Activated CD4-positive, alpha-beta T cell treated with anti-CD3 and anti-CD28 coated beads, Interleukin-2, amount 10 ng/mL, durations not matched to agents 24 days and 14 days (primary cell): ENCODE data around the gene GBE1. TPM values are rescaled to one million over a fixed set of nuclear protein-coding genes. Genes with fewer than 3 reads are reported as not detected.
A peak's percentile ranks its signal among the peaks of the same experiment; 100 is the strongest.
"Not testable (repeated sequence)": the region's sequence is repeated elsewhere in the genome, so short reads cannot be mapped to it uniquely, and the experiment has no call there.

Source experiments
- DNase-seq: peaks from one replicate; pipeline ENCODE4 v3.0.0; 2022
- H3K27ac Mint-ChIP-seq: one replicate; pipeline ENCODE4 v1.8.0; 2022; ENCODE audit warnings: mild to moderate bottlenecking, mixed read lengths
- H3K27me3 Mint-ChIP-seq: one replicate; pipeline ENCODE4 v1.8.0; 2022; ENCODE audit warnings: mixed read lengths
- H3K36me3 Mint-ChIP-seq: one replicate; pipeline ENCODE4 v1.8.0; 2022; ENCODE audit warnings: low read depth, mild to moderate bottlenecking, mixed read lengths
- H3K4me1 Mint-ChIP-seq: one replicate; pipeline ENCODE4 v1.8.0; 2021; ENCODE audit warnings: mixed read lengths
- H3K4me3 Mint-ChIP-seq: one replicate; pipeline ENCODE4 v1.8.0; 2022; ENCODE audit warnings: mild to moderate bottlenecking, moderate library complexity, mixed read lengths
- H3K9me3 Mint-ChIP-seq: one replicate; pipeline ENCODE4 v1.8.0; 2021; ENCODE audit warnings: mixed read lengths
- intact Hi-C: fragments of 100-400 bp; cut with micrococcal nuclease; formaldehyde crosslinking; loops from one replicate; pipeline ENCODE4 v1.15.1; 2023
- total RNA-seq: library from RNA; stranded (reverse); gene quantifications from 2 replicates; pipeline ENCODE4 v1.2.3, GENCODE V29; 2022

The GBE1 gene
- total RNA-seq = 39.1 and 40.8 TPM in 2 replicates

DNA sequence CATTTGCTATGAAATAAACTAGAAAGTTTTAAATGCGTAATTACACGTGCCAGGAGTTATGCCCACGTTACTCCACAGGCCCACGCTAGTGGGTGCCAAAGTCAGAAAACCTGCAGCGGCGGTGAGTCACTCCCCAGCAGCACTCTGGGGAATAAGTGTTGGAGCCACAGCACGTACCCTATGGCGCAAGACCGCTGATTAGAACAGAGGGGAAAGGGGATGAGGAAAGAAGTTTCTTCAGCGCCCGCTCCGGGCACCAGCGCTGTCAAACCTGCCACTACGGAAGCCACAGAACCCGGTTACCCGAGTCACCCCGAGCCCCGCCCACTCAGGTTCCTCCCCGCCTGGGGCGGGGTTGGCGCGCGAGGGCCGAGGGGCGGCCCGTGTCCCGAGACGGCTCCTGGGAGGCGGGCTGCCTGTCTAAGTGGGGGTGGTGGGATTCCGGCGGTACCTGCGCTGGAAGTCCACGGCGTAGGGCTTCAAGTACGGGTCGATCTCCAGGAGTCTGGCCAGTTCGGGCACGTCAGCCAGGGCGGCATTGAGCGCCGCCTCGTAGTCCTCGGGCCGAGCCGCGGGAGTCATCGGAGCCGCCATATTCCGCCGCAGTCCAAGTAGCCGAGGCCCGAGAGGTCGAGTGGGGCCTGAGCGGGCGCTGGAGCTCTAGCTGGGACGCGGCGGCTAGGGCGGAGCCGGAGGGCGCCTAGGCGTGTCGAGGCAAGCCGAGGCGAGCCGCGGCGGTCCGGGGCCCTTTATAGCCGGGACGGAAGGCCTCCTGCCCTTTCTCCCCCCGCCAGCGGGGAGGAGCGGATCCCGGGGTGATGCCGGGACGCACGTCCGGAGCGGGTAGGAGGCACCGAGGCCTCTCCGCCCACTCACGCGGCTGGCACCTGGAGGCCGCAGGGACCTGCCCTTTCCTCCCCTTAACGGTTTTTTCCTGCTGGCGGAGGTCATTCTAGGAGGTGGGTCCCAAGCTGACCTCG, at the start of gene GBE1:
GBE1 (minus strand) TSS at position 722 of the 980 bp plus-strand sequence; CDS start at position 594, 128 bp downstream.
- Mint-ChIP-seq H3K27ac (peak within 1 kb of the TSS; percentile 97), H3K9me3 (peaks cover 13% of the 10 kb centered on the region), H3K27me3 (no peaks in the 10 kb centered on the region), H3K36me3 (peaks cover 40% of the 10 kb centered on the region), H3K4me3 (peak within 1 kb of the TSS; percentile 94), H3K4me1 (peaks cover 32% of the 10 kb centered on the region)
- peak; percentile 98 for DNase-seq
- intact Hi-C loops = no loop called here

DNA sequence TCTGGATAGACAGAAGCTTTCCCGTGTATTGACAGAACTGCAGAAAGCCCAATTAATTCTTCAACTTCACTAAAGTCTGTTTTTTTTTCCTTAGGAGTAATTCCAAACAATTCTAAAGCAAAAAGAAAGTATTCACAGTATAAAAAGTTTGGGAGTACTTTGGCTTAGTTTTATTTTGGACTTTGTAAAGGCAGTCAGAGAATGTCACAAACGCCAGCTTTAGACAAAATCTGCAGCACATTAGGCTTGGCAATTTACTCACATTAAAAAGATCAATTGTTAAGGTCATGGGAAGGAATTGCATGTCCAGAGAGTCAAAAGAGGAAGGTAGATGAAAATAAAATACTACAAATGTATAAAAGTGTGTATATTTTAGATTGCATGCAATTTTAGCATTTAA, 47.5 kb upstream of the GBE1 start:
- Mint-ChIP-seq H3K9me3 (peaks cover 5% of the 10 kb centered on the region), H3K4me3 (no peak overlapping the region), H3K27me3 (no peaks in the 10 kb centered on the region), H3K36me3 (no peaks in the 10 kb centered on the region), H3K27ac (no peak overlapping the region), H3K4me1 (no peaks in the 10 kb centered on the region)
- intact Hi-C loops = no loop called here
- DNase-seq = no peak

DNA sequence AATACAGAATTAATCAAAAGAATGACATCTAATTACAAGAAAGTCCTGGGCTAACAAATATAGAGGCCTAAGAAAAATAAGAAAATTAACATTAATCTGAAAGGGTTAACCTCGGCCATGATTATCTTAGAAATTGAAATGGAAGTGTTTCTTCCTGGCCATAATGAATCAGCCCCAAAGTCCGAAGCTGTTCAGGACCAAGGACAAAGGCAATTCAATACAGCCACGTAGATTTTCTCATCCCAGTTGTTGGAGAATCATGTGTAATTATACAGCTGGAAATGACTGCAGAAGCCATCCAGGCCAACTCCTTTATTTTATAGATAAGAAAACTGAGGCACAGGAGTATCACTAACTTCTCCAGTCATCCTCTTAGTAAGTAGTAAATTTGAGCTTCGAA, 38.0 kb upstream of the GBE1 start:
- Mint-ChIP-seq H3K27ac (no peak overlapping the region), H3K9me3 (no peaks in the 10 kb centered on the region), H3K4me1 (no peaks in the 10 kb centered on the region), H3K36me3 (no peaks in the 10 kb centered on the region), H3K27me3 (no peaks in the 10 kb centered on the region), H3K4me3 (no peak overlapping the region)
- intact Hi-C loops = no loop called here
- DNase-seq = no peak

DNA sequence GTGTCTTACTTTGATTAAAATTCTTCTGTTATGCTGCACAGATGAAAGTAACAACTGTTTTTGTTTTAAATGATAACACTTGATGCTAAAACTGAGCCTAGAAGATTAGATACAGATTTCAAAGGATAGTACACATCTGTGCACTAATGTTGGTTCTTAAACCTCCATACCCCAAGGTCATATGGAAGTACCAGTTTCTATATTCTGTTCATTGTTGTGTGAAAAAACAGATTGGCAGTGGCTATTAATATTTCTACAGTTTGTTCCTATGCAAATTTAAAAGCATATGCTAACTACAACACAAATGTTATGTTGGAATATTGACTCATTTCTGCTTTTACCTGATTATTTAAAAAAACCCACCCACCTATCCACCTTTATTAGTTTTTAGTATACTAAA, 32.0 kb upstream of the GBE1 start:
- peaks cover 3% of the 10 kb centered on the region for H3K27me3 Mint-ChIP-seq
- H3K36me3 Mint-ChIP-seq = no peaks in the 10 kb centered on the region
- DNase-seq = no peak
- H3K9me3 Mint-ChIP-seq = no peaks in the 10 kb centered on the region
- no peaks in the 10 kb centered on the region for H3K4me1 Mint-ChIP-seq
- H3K27ac Mint-ChIP-seq = no peak overlapping the region
- intact Hi-C loops = no loop called here
- H3K4me3 Mint-ChIP-seq = no peak overlapping the region

DNA sequence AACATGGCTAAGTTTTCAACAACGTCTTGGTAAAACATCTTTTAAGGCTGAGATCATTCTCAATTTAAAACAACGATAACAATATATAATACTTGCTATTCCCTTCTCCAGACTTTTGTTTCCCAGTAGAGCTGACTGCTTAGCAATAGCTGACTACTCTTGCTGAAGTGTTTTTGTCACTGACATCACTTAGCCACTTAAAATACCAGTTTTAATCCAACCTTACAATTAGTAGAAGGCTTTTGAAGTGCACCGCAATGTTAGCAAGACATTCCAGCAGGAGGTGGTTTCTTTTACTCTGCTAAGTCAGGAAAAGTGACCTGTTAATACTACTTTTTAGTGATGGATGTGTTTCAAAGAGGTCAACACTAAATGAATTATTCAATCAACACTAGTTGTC, 28.7 kb upstream of the GBE1 start:
- intact Hi-C loops = no loop called here
- no peaks in the 10 kb centered on the region for H3K4me1 Mint-ChIP-seq
- H3K4me3 Mint-ChIP-seq = no peak overlapping the region
- H3K27me3 Mint-ChIP-seq = peaks cover 3% of the 10 kb centered on the region
- H3K36me3 Mint-ChIP-seq = no peaks in the 10 kb centered on the region
- no peaks in the 10 kb centered on the region for H3K9me3 Mint-ChIP-seq
- no peak overlapping the region for H3K27ac Mint-ChIP-seq
- DNase-seq = no peak

DNA sequence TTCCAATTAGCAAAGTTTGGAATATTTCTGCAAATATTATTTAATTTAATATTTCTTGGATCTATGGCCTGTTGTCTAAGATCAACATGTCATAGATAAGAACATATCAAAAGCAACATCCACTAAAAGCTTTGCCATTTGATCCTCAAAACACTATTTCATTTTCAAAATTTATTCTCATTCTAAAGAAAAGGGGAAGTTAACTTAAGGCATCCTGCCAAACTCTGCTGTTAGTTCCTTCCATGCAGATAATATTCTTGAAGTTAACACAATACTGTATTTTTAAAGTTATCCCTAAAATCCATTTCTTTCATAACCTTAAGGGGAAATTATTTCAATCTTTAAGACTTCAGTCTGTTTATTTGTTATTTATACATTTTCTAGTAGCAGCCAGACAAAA, 28.2 kb upstream of the GBE1 start:
- no peaks in the 10 kb centered on the region for H3K36me3 Mint-ChIP-seq

DNA sequence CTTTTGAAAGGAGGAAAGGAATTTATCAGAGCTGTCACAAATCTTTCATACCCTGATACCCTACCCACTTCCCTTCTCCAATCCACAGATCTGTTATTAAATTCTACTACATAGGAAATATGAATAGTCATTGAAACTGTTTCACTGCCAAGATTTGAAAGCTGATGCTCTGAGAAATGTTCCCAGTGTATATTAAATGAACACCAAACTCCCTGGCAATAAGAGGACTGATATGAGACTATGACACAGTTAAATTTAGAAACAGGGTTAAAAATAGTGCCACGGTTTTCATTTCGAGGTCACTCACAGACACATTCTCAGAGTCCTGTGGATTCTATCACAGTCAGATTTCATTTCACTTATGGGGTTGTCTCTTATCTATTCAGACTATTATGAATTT, 27.2 kb upstream of the GBE1 start:
- peaks cover 3% of the 10 kb centered on the region for H3K27me3 Mint-ChIP-seq
- intact Hi-C loops = no loop called here
- no peak overlapping the region for H3K4me3 Mint-ChIP-seq
- no peaks in the 10 kb centered on the region for H3K4me1 Mint-ChIP-seq
- H3K36me3 Mint-ChIP-seq = no peaks in the 10 kb centered on the region
- no peak for DNase-seq
- no peaks in the 10 kb centered on the region for H3K9me3 Mint-ChIP-seq
- no peak overlapping the region for H3K27ac Mint-ChIP-seq

More for the DNA sequence above, 28.2 kb upstream of the GBE1 start:
- DNase-seq = no peak
- intact Hi-C loops = no loop called here
- Mint-ChIP-seq H3K9me3 (no peaks in the 10 kb centered on the region), H3K27ac (no peak overlapping the region), H3K27me3 (peaks cover 3% of the 10 kb centered on the region), H3K4me1 (no peaks in the 10 kb centered on the region), H3K4me3 (no peak overlapping the region)

DNA sequence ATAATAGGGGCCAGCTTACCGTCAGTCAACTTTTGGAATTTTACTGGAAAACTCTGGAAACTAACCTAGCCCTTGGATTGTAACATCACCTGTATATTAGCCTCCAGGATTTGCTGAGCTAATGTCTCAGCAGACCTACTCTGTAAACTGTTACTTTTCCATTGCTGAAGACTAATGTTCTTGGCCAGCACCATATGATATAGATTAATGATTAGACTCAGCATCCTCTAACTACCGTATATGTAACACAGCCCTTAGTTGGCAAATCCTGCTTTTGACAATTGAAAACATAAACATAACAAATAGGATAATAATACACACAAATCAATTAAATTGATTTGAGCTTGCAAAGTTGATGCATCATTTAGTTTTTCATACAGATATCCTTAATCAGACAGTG, 26.6 kb upstream of the GBE1 start:
- H3K9me3 Mint-ChIP-seq = no peaks in the 10 kb centered on the region
- no peaks in the 10 kb centered on the region for H3K36me3 Mint-ChIP-seq
- intact Hi-C loops = no loop called here
- no peak overlapping the region for H3K4me3 Mint-ChIP-seq
- H3K27ac Mint-ChIP-seq = no peak overlapping the region
- no peaks in the 10 kb centered on the region for H3K4me1 Mint-ChIP-seq
- DNase-seq = no peak
- H3K27me3 Mint-ChIP-seq = peaks cover 3% of the 10 kb centered on the region

DNA sequence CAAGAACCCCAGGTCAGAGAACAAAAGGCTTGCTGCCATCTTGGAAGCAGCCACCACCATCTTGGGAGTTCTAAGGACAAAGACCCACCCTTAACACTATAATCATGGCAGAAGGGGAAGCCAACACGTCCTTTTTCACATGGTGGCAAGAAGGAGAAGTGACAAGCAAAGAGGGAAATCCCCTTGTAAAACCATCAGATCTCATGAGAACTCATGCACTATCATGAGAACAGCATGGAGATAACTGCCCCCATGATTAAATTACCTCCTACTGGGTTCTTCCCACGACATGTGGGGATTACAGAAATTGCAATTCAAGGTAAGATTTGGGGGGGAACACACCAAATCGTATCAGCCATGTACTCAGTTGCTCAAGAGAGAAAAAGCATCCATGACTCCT, 21.1 kb upstream of the GBE1 start:
- no peak overlapping the region for H3K27ac Mint-ChIP-seq
- DNase-seq = no peak
- H3K4me1 Mint-ChIP-seq = no peaks in the 10 kb centered on the region
- intact Hi-C loops = no loop called here
- H3K9me3 Mint-ChIP-seq = peaks cover 11% of the 10 kb centered on the region
- H3K4me3 Mint-ChIP-seq = no peak overlapping the region
- H3K36me3 Mint-ChIP-seq = no peaks in the 10 kb centered on the region
- peaks cover 3% of the 10 kb centered on the region for H3K27me3 Mint-ChIP-seq

DNA sequence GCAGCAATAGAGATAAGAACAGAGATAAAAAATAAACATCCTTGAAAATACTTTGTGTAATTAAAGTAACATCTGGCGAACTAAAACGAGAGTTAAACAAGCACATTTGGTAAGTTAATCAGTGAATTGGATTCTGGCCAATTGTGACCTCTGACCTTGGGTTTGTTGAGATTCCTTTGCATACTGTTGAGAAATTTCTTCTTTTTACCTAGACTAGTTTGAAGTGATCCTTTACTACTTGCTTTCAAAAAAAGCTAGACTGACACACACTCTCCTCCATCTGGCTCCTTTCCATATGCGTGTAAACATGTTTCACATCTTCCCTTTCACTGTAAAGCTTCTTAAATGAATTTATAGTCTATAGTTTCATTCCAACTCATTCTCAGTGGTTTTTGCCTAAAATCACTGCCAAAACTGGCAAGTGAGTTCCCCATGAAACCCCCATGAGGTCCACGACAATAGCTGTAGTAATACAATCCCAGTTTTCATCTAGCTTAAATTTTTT, 17.3 kb upstream of the GBE1 start:
- H3K27me3 Mint-ChIP-seq = peaks cover 3% of the 10 kb centered on the region
- intact Hi-C loops = no loop called here
- no peaks in the 10 kb centered on the region for H3K4me1 Mint-ChIP-seq
- no peak overlapping the region for H3K4me3 Mint-ChIP-seq
- DNase-seq = no peak
- peaks cover 11% of the 10 kb centered on the region for H3K9me3 Mint-ChIP-seq
- no peaks in the 10 kb centered on the region for H3K36me3 Mint-ChIP-seq
- H3K27ac Mint-ChIP-seq = no peak overlapping the region

DNA sequence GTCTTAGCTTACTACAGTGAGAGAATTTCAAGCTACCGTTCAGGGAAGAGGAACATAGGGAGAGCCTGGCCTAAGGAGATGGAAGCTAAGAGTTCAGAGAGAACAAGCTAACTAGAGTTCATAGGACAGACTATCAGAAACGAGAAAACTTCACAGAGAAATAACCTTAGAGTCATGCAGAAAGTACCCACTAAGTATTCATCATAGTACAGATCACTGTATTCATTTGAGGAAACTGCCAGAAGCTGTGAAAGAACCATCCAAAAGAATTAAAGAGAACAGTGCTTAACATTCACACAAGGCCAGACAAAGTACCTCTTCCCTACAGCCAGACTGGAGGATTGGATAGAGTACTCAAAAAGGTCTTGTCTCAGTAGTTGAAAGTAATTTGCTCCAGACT, 15.2 kb upstream of the GBE1 start:
- no peak for DNase-seq
- no peak overlapping the region for H3K4me3 Mint-ChIP-seq
- H3K27me3 Mint-ChIP-seq = peaks cover 10% of the 10 kb centered on the region
- H3K4me1 Mint-ChIP-seq = no peaks in the 10 kb centered on the region
- H3K36me3 Mint-ChIP-seq = no peaks in the 10 kb centered on the region
- intact Hi-C loops = no loop called here
- H3K9me3 Mint-ChIP-seq = peaks cover 6% of the 10 kb centered on the region
- H3K27ac Mint-ChIP-seq = no peak overlapping the region

DNA sequence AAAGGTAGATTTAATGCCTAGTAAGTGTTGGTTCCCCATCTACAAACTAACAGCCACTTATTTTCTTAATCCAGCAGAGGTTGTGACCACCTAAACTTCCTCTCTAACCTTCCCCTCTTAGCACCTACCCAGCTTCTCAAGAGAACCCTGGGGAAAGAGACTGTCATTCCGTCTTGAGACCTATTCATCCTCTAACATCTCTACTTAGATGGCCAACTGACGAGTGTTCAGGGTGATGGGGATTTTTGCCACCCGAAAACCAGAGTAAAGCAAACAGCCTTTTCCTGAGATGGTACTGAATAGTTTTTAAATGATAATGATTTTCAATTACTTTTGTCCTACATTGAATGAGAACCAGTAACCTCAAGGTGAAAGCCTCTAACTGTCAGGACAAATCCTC, 9.3 kb upstream of the GBE1 start:
- DNase-seq = no peak
- no peaks in the 10 kb centered on the region for H3K4me1 Mint-ChIP-seq
- H3K27me3 Mint-ChIP-seq = peaks cover 23% of the 10 kb centered on the region

DNA sequence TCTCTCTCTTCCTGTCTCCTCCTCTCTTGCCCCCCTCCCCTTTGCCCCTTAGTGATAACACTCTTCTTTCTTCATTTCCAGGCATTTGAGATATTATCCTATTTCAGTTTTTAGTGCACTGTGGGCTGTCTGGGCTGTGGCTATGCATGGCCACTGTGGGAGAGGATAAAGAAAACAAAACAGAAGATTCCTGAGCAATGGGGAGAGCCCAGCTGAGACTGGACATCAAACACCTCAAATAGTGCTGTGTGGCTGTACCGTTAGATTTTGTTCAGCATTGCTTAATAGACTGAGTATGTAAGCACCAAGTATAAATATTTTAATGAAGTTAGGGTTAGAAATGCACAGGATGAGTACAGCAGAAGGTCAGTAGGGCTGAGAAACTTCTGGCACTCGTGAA, 7.9 kb upstream of the GBE1 start:
- Mint-ChIP-seq H3K27me3 (peaks cover 23% of the 10 kb centered on the region), H3K4me3 (no peak overlapping the region), H3K4me1 (no peaks in the 10 kb centered on the region), H3K36me3 (no peaks in the 10 kb centered on the region), H3K9me3 (no peaks in the 10 kb centered on the region), H3K27ac (no peak overlapping the region)
- intact Hi-C loops = no loop called here
- no peak for DNase-seq

More for the DNA sequence above, 9.3 kb upstream of the GBE1 start:
- no peak overlapping the region for H3K4me3 Mint-ChIP-seq
- intact Hi-C loops = no loop called here
- H3K9me3 Mint-ChIP-seq = no peaks in the 10 kb centered on the region
- H3K27ac Mint-ChIP-seq = no peak overlapping the region
- H3K36me3 Mint-ChIP-seq = no peaks in the 10 kb centered on the region

DNA sequence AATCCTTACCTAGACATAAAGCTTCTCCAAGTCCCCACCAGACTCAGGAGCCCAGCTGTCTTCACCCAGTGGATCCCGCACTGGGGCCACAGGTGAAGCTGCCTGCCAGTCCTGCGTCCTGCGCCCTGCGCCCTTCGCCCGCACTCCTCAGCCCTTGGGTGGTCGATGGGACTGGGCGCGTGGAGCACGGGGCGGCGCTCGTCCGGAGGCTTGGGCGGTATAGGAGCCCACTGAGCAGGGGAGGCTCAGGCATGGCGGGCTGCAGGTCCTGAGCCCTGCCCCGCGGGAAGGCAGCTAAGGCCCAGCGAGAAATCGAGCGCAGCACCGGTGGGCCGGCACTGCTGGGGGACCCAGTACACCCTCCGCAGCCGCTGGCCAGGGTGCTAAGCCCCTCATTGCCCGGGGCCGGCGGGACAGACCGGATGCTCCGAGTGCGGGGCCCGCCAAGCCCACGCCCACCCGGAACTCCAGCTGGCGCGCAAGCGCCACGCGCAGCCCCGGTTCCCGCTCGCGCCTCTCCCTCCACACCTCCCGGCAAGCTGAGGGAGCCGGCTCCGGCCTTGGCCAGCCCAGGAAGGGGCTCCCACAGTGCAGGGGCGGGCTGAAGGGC, 5.9 kb upstream of the GBE1 start:
- H3K4me3 Mint-ChIP-seq, DNase-seq, H3K27ac Mint-ChIP-seq, H3K4me1 Mint-ChIP-seq, intact Hi-C loops, H3K9me3 Mint-ChIP-seq, H3K36me3 Mint-ChIP-seq: not testable (repeated sequence)
- H3K27me3 Mint-ChIP-seq = peaks cover 21% of the 10 kb centered on the region
